Parathyroid adenoma (tissue), 2 donors: Measurements from ENCODE around the gene TMEM217.
A peak's percentile ranks its signal among the peaks of the same experiment; 100 is the strongest.

ENCODE experiments used
- H2AFZ ChIP-seq: fragments of 300-600 bp; sonication (generic); one replicate; pipeline ENCODE4 v1.7.0; 2017; ENCODE audit warnings: antibody characterized with exemption, mild to moderate bottlenecking
- H3K27ac ChIP-seq: fragments of 300-600 bp; sonication (generic); one replicate; pipeline ENCODE4 v1.7.0; 2017
- H3K27me3 ChIP-seq: fragments of 300-600 bp; sonication (generic); one replicate; pipeline ENCODE4 v1.7.0; 2017; ENCODE audit warnings: low read length; ENCODE audit not compliant: control insufficient read depth, insufficient read depth
- H3K36me3 ChIP-seq: fragments of 300-600 bp; sonication (generic); one replicate; pipeline ENCODE4 v1.7.0; 2017; ENCODE audit warnings: low read length; ENCODE audit not compliant: control insufficient read depth, insufficient read depth
- H3K4me1 ChIP-seq: fragments of 300-600 bp; sonication (generic); one replicate; pipeline ENCODE4 v1.7.0; 2017; ENCODE audit warnings: control low read depth
- H3K4me2 ChIP-seq: fragments of 300-600 bp; sonication (generic); one replicate; pipeline ENCODE4 v1.7.0; 2017; ENCODE audit warnings: low read length
- H3K4me3 ChIP-seq: fragments of 300-600 bp; sonication (generic); one replicate; pipeline ENCODE4 v1.7.0; 2017; ENCODE audit warnings: low read depth, low read length
- H3K79me2 ChIP-seq: fragments of 300-600 bp; sonication (generic); one replicate; pipeline ENCODE4 v1.7.0; 2017; ENCODE audit warnings: control low read depth
- H3K9ac ChIP-seq: fragments of 300-600 bp; sonication (generic); one replicate; pipeline ENCODE4 v1.7.0; 2017; ENCODE audit warnings: mild to moderate bottlenecking
- H3K9me3 ChIP-seq: fragments of 300-600 bp; sonication (generic); one replicate; pipeline ENCODE4 v1.7.0; 2017; ENCODE audit warnings: low read length; ENCODE audit not compliant: control insufficient read depth
- CTCF ChIP-seq: fragments of 300-600 bp; sonication (generic); IDR thresholded peaks from one replicate; pipeline ENCODE4 v1.7.0; 2017; ENCODE audit warnings: antibody characterized with exemption, mild to moderate bottlenecking
- donor health status: primary hyperparathyroidism.

TMEM217 gene

GRCh38 chr6:37221585-37222124 is 36.3 kb downstream of the TMEM217 start:
- peak overlapping the region; percentile 52 for H3K4me3 ChIP-seq
- H3K36me3 ChIP-seq: no peaks in the 10 kb centered on the region
- no peak for TF ChIP-seq CTCF
- H2AFZ ChIP-seq: peak overlapping the region; percentile 99
- peak overlapping the region; percentile 61 for H3K4me2 ChIP-seq
- no peaks in the 10 kb centered on the region for H3K9me3 ChIP-seq
- no peaks in the 10 kb centered on the region for H3K27me3 ChIP-seq
- H3K9ac ChIP-seq: peak overlapping the region; percentile 7
- peaks cover 4% of the 10 kb centered on the region for H3K4me1 ChIP-seq
- H3K27ac ChIP-seq: peak overlapping the region; percentile 83
- no peaks in the 10 kb centered on the region for H3K79me2 ChIP-seq

GRCh38 chr6:37218511-37218910 is 39.4 kb downstream of the TMEM217 start:
- H3K9me3 ChIP-seq: no peaks in the 10 kb centered on the region
- no peaks in the 10 kb centered on the region for H3K27me3 ChIP-seq
- H3K4me2 ChIP-seq: no peak overlapping the region
- peaks cover 4% of the 10 kb centered on the region for H3K4me1 ChIP-seq
- H3K36me3 ChIP-seq: no peaks in the 10 kb centered on the region
- H3K9ac ChIP-seq: no peak overlapping the region
- H3K4me3 ChIP-seq: no peak overlapping the region
- H3K79me2 ChIP-seq: no peaks in the 10 kb centered on the region
- no peak for TF ChIP-seq CTCF
- no peak overlapping the region for H3K27ac ChIP-seq
- H2AFZ ChIP-seq: no peak overlapping the region

GRCh38 chr6:37218061-37218460 is 39.9 kb downstream of the TMEM217 start:
- Histone ChIP-seq H3K4me1 (peaks cover 4% of the 10 kb centered on the region), H3K36me3 (no peaks in the 10 kb centered on the region), H3K9ac (no peak overlapping the region), H3K9me3 (no peaks in the 10 kb centered on the region), H3K27ac (no peak overlapping the region), H2AFZ (no peak overlapping the region), H3K79me2 (no peaks in the 10 kb centered on the region), H3K4me3 (no peak overlapping the region), H3K27me3 (no peaks in the 10 kb centered on the region), H3K4me2 (no peak overlapping the region)
- TF ChIP-seq CTCF: no peak

GRCh38 chr6:37212268-37212667 is 45.7 kb downstream of the TMEM217 start:
- no peak overlapping the region for H3K4me3 ChIP-seq
- H3K27me3 ChIP-seq: no peaks in the 10 kb centered on the region
- no peak overlapping the region for H3K27ac ChIP-seq
- TF ChIP-seq CTCF: no peak
- H3K9me3 ChIP-seq: no peaks in the 10 kb centered on the region
- no peaks in the 10 kb centered on the region for H3K4me1 ChIP-seq
- H3K4me2 ChIP-seq: no peak overlapping the region
- no peaks in the 10 kb centered on the region for H3K79me2 ChIP-seq
- H3K36me3 ChIP-seq: no peaks in the 10 kb centered on the region
- H2AFZ ChIP-seq: no peak overlapping the region
- no peak overlapping the region for H3K9ac ChIP-seq

- H3K79me2 ChIP-seq: no peaks in the 10 kb centered on the region
- no peak overlapping the region for H3K4me2 ChIP-seq
- no peak overlapping the region for H2AFZ ChIP-seq
- H3K36me3 ChIP-seq: no peaks in the 10 kb centered on the region
- peak; percentile 98 for TF ChIP-seq CTCF
- no peak overlapping the region for H3K9ac ChIP-seq
- no peaks in the 10 kb centered on the region for H3K4me1 ChIP-seq
- no peak overlapping the region for H3K4me3 ChIP-seq
- H3K27ac ChIP-seq: no peak overlapping the region
- no peaks in the 10 kb centered on the region for H3K9me3 ChIP-seq
- no peaks in the 10 kb centered on the region for H3K27me3 ChIP-seq
Observed at GRCh38 chr6:37210313-37210968, 47.5 kb downstream of the TMEM217 start.
